ENCODE measurements around the gene SHC3.

DNA sequence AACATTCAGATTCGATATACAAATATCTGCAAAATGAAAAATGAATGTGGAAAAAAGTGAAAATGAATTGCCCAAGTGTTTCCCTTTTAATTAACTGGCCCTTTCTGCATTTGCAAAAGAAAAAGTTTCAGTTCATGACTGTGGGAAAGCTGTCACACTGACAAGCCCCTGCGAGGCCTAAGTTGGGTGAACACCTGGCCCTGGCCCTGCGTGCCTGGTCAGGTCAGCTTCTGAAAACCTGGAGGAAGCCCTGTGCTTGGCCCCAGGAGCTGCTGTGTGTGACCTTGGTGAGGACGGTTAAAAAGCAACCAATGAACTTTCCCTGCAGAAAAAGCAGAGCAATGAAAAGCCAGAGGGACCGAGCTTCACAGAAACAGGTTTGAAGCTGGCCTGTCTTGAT lies 41.0 kb upstream of the SHC3 start:
- TF ChIP-seq, protein P1, sequence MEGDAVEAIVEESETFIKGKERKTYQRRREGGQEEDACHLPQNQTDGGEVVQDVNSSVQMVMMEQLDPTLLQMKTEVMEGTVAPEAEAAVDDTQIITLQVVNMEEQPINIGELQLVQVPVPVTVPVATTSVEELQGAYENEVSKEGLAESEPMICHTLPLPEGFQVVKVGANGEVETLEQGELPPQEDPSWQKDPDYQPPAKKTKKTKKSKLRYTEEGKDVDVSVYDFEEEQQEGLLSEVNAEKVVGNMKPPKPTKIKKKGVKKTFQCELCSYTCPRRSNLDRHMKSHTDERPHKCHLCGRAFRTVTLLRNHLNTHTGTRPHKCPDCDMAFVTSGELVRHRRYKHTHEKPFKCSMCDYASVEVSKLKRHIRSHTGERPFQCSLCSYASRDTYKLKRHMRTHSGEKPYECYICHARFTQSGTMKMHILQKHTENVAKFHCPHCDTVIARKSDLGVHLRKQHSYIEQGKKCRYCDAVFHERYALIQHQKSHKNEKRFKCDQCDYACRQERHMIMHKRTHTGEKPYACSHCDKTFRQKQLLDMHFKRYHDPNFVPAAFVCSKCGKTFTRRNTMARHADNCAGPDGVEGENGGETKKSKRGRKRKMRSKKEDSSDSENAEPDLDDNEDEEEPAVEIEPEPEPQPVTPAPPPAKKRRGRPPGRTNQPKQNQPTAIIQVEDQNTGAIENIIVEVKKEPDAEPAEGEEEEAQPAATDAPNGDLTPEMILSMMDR (conservative IDR thresholded peaks at IDR 0.05; ENCODE audit: low read length), result no peak
- no peak for TF ChIP-seq EZH2phosphoT487 (IDR thresholded peaks at IDR 0.05; ENCODE audit: borderline replicate concordance, low read depth, low read length)
